IMR-90 (cell line): ENCODE results near the gene DENND1C. TPM values are rescaled to one million over a fixed set of nuclear protein-coding genes. Genes with fewer than 3 reads are reported as not detected.

Source experiments
- ATAC-seq: fragments of 200-7000 bp; cut with Tn5 transposase; 2 replicates; pipeline ENCODE4 v1.9.1; 2020; ENCODE audit warnings: low read depth, mild to moderate bottlenecking, moderate library complexity
- BruUV-seq: library from RNA; stranded (reverse); fragments of 400-500 nt; replicated peaks from 2 replicates; lab custom pipeline; 2021; lab: Mats Ljungman, UMichigan
- CTCF ChIA-PET: fragments of 300-600 bp; formaldehyde crosslinking; extraction: SDS; loops from one replicate; lab custom pipeline; 2021; ENCODE audit warnings: antibody characterized with exemption; lab: Yijun Ruan, JAX
- POLR2A ChIA-PET: fragments of 300-600 bp; sonication (Branson Sonifier 250); formaldehyde crosslinking; loops from one replicate; lab custom pipeline; 2022; ENCODE audit warnings: antibody characterized with exemption; ENCODE audit not compliant: unreplicated experiment; lab: Charles Lee
- DNase-seq: peaks from one replicate; pipeline ENCODE4 v3.0.0; 2013
- H2AFZ ChIP-seq: replicated peaks from 2 replicates; pipeline ENCODE3; 2013; ENCODE audit warnings: low read length, mild to moderate bottlenecking; ENCODE audit not compliant: poor library complexity
- H2AK5ac ChIP-seq: 2 replicates; pipeline ENCODE4 v1.6.1; 2013; ENCODE audit warnings: low read depth, low read length, inconsistent platforms
- H2AK9ac ChIP-seq: replicated peaks from 2 replicates; pipeline ENCODE3; 2013; ENCODE audit warnings: mild to moderate bottlenecking, low read depth, low read length, moderate library complexity; ENCODE audit not compliant: poor library complexity
- H2BK120ac ChIP-seq: 2 replicates; pipeline ENCODE4 v1.6.1; 2013; ENCODE audit warnings: low read depth, low read length, inconsistent platforms
- H2BK15ac ChIP-seq: 3 replicates; pipeline ENCODE4 v1.6.1; 2013; ENCODE audit warnings: low read depth, low read length, inconsistent platforms
- H2BK20ac ChIP-seq: 2 replicates; pipeline ENCODE4 v1.6.1; 2013; ENCODE audit warnings: low read depth, mild to moderate bottlenecking, inconsistent platforms, low read length, moderate library complexity
- H2BK5ac ChIP-seq: 2 replicates; pipeline ENCODE4 v1.6.1; 2013; ENCODE audit warnings: mild to moderate bottlenecking, low read depth, low read length, inconsistent platforms; ENCODE audit not compliant: poor library complexity, severe bottlenecking
- H3K14ac ChIP-seq: replicated peaks from 2 replicates; pipeline ENCODE4 v1.6.1; 2013; ENCODE audit warnings: low read depth, low read length, inconsistent platforms
- H3K18ac ChIP-seq: 2 replicates; pipeline ENCODE4 v1.6.1; 2013; ENCODE audit warnings: low read depth, low read length, control low read depth
- H3K23ac ChIP-seq: 2 replicates; pipeline ENCODE4 v1.6.1; 2013; ENCODE audit warnings: low read depth, low read length, inconsistent platforms
- H3K27ac ChIP-seq: 2 replicates; pipeline ENCODE4 v1.5.1; 2013; ENCODE audit warnings: mild to moderate bottlenecking, control low read depth, low read length; ENCODE audit not compliant: insufficient read depth
- H3K27me3 ChIP-seq: 2 replicates; pipeline ENCODE4 v1.6.1; 2013; ENCODE audit warnings: low read length; ENCODE audit not compliant: control insufficient read depth, insufficient read depth
- H3K36me3 ChIP-seq: 2 replicates; pipeline ENCODE4 v1.6.1; 2013; ENCODE audit warnings: low read length, mixed read lengths; ENCODE audit not compliant: control insufficient read depth, insufficient read depth
- H3K4ac ChIP-seq: 2 replicates; pipeline ENCODE4 v1.6.1; 2013; ENCODE audit warnings: low read depth, low read length, inconsistent platforms
- H3K4me1 ChIP-seq: 2 replicates; pipeline ENCODE4 v1.6.1; 2013; ENCODE audit warnings: low read length, mixed read lengths; ENCODE audit not compliant: control insufficient read depth, insufficient read depth
- H3K4me2 ChIP-seq: 2 replicates; pipeline ENCODE4 v1.6.1; 2013; ENCODE audit warnings: low read depth, mild to moderate bottlenecking, control low read depth, low read length, moderate library complexity
- H3K4me3 ChIP-seq: 2 replicates; pipeline ENCODE4 v1.5.1; 2013; ENCODE audit warnings: low read depth, mild to moderate bottlenecking, control low read depth, low read length, moderate library complexity; ENCODE audit not compliant: insufficient read depth
- H3K56ac ChIP-seq: 2 replicates; pipeline ENCODE4 v1.6.1; 2013; ENCODE audit warnings: low read length, inconsistent platforms; ENCODE audit not compliant: insufficient read depth; ENCODE audit errors: extremely low read depth
- H3K79me1 ChIP-seq, 2 experiments: 2 replicates each; pipeline ENCODE4 v1.6.1; 2013; ENCODE audit warnings: low read length in 2 of 2, inconsistent platforms in 1 of 2, low read depth in 1 of 2
- H3K9ac ChIP-seq: 2 replicates; pipeline ENCODE4 v1.6.1; 2013; ENCODE audit warnings: low read depth, low read length, control low read depth
- H3K9me1 ChIP-seq: 2 replicates; pipeline ENCODE4 v1.6.1; 2013; ENCODE audit warnings: low read length, inconsistent platforms; ENCODE audit not compliant: insufficient read depth
- H3K9me3 ChIP-seq: 2 replicates; pipeline ENCODE4 v1.6.1; 2013; ENCODE audit warnings: low read length; ENCODE audit not compliant: control insufficient read depth, insufficient read depth
- H4K20me1 ChIP-seq: 2 replicates; pipeline ENCODE4 v1.6.1; 2013; ENCODE audit warnings: low read length, inconsistent platforms; ENCODE audit not compliant: insufficient read depth
- H4K5ac ChIP-seq: 2 replicates; pipeline ENCODE4 v1.6.1; 2013; ENCODE audit warnings: mild to moderate bottlenecking, low read depth, low read length, control low read depth
- H4K8ac ChIP-seq, 2 experiments: 2 replicates each; pipeline ENCODE4 v1.6.1; 2013; ENCODE audit warnings: low read depth in 2 of 2, low read length in 2 of 2, control low read depth in 1 of 2, inconsistent platforms in 1 of 2
- H4K91ac ChIP-seq: 2 replicates; pipeline ENCODE4 v1.6.1; 2013; ENCODE audit warnings: low read depth, low read length, inconsistent platforms; ENCODE audit not compliant: insufficient read depth
- ELK1 ChIP-seq: fragments of 150-350 bp; IDR thresholded peaks from 2 replicates; pipeline ENCODE4 v1.6.1; 2016; ENCODE audit warnings: low read depth, mild to moderate bottlenecking, low read length, moderate library complexity, borderline replicate concordance
- MAFK ChIP-seq: IDR thresholded peaks from 2 replicates; pipeline ENCODE4 v1.6.1; 2012; ENCODE audit warnings: low read depth, low read length, improper control_type of control experiment
- MAZ ChIP-seq: IDR thresholded peaks from 2 replicates; pipeline ENCODE4 v1.6.1; 2012; ENCODE audit warnings: low read depth, mild to moderate bottlenecking, low read length, improper control_type of control experiment, moderate library complexity, borderline replicate concordance
- MXI1 ChIP-seq: IDR thresholded peaks from 2 replicates; pipeline ENCODE4 v1.6.1; 2012; ENCODE audit warnings: low read depth, mild to moderate bottlenecking, low read length, moderate library complexity, borderline replicate concordance
- RFX5 ChIP-seq: IDR thresholded peaks from 2 replicates; pipeline ENCODE4 v1.8.0; 2012; ENCODE audit warnings: low read depth, mild to moderate bottlenecking, low read length, moderate library complexity
- WGBS, 2 experiments: methylation state at CpG; one replicate each; pipeline versions ENCODE4 v1.1.5 to v1.1.7; 2013; ENCODE audit warnings: missing lambda C conversion rate in 2 of 2; ENCODE audit not compliant: insufficient read length in 1 of 2; ENCODE audit errors: extremely low coverage in 2 of 2; 5-methylcytosine and 5-hydroxymethylcytosine counted together
- dilution Hi-C: fragments of 300-500 bp; cut with HindIII; formaldehyde crosslinking; loops from one replicate; pipeline ENCODE4 v1.14.3; 2018; ENCODE audit warnings: low sequenced_read_pairs; ENCODE audit not compliant: unreplicated experiment
- in situ Hi-C: fragments of 300-500 bp; cut with MboI; formaldehyde crosslinking; loops from 3 replicates; pipeline ENCODE4 v1.14.3; 2019; ENCODE audit warnings: low sequenced_read_pairs, inconsistent platforms, mixed read lengths
- intact Hi-C: fragments of 100-400 bp; cut with micrococcal nuclease; formaldehyde crosslinking; loops from 2 replicates; pipeline ENCODE4 v1.10.0; 2022
- polyA plus RNA-seq, 3 experiments: library from polyadenylated mRNA; depleted of rRNA; stranded (reverse); fragments of >200 nt; gene quantifications; 2 replicates each; pipeline ENCODE4 v1.2.3, GENCODE V29; 2012; ENCODE audit warnings: low replicate concordance in 1 of 3
- total RNA-seq: library from RNA; depleted of rRNA; stranded (reverse); fragments of >200 nt; gene quantifications from 2 replicates; pipeline ENCODE4 v1.2.3, GENCODE V29; 2012

The DENND1C gene
- total and polyA plus RNA-seq, 2 of the 4 experiments (the other 2 are of a cell fraction): not detected

- H3K9ac ChIP-seq: no peak overlapping the region
- no peak overlapping the region for H2BK120ac ChIP-seq
- POLR2A ChIA-PET: no interaction called here
- no peak overlapping the region for H3K23ac ChIP-seq
- no peaks in the 10 kb centered on the region for H3K9me1 ChIP-seq
- no peak overlapping the region for H2AK5ac ChIP-seq
- H3K4me2 ChIP-seq: no peak overlapping the region
- no peak overlapping the region for H2BK20ac ChIP-seq
- no peak overlapping the region for H3K4ac ChIP-seq
- H3K4me1 ChIP-seq: no peaks in the 10 kb centered on the region
- ATAC-seq (no peak), DNase-seq (no peak)
- no peak overlapping the region for H2AFZ ChIP-seq
- dilution Hi-C loops: no loop called here
- in situ Hi-C loops: no loop called here
- CTCF ChIA-PET: no interaction called here
- H3K27ac ChIP-seq: no peak overlapping the region
- H4K8ac ChIP-seq: no peak overlapping the region
- no peak overlapping the region for H2BK15ac ChIP-seq
- no TSS peak for BruUV-seq
- WGBS, 2 experiments: no CpG with 5 or more reads among the region's 3 CpGs
- H3K79me1 ChIP-seq: no peaks in the 10 kb centered on the region
- H4K20me1 ChIP-seq: no peaks in the 10 kb centered on the region
- no peak overlapping the region for H3K14ac ChIP-seq
- intact Hi-C loops: no loop called here
- H3K56ac ChIP-seq: no peak overlapping the region
- H3K36me3 ChIP-seq: no peaks in the 10 kb centered on the region
- no peak overlapping the region for H2BK5ac ChIP-seq
- H4K5ac ChIP-seq: no peak overlapping the region
- TF ChIP-seq ELK1 (no peak), MAZ (no peak), MXI1 (no peak), RFX5 (no peak), MAFK (no peak)
- H3K27me3 ChIP-seq: peaks cover 1% of the 10 kb centered on the region; the same call in 1 of the 2 replicates
- no peaks in the 10 kb centered on the region for H3K9me3 ChIP-seq
- no peak overlapping the region for H2AK9ac ChIP-seq
- no peak overlapping the region for H4K91ac ChIP-seq
- H3K18ac ChIP-seq: no peak overlapping the region
- no peak overlapping the region for H3K4me3 ChIP-seq
Measured at GRCh38 chr19:6483235-6483634, 1.6 kb upstream of the DENND1C start.
